ENCODE data around the gene PRSS21.

Gene PRSS21

GRCh38 chr16:2779978-2780898 lies 36.8 kb upstream of the PRSS21 start:
- DNase-seq: no peak

GRCh38 chr16:2782583-2783351 lies 34.3 kb upstream of the PRSS21 start:
- no peak for DNase-seq

GRCh38 chr16:2783581-2784357 lies 33.3 kb upstream of the PRSS21 start:
- no peak for DNase-seq

GRCh38 chr16:2784358-2785100 lies 32.5 kb upstream of the PRSS21 start:
- DNase-seq: no peak

- DNase-seq: no peak
Measured at GRCh38 chr16:2785101-2785991, 31.7 kb upstream of the PRSS21 start.

- no peak for DNase-seq
Measured at GRCh38 chr16:2786061-2786825, 30.8 kb upstream of the PRSS21 start.

- no peak for DNase-seq
Measured at GRCh38 chr16:2786826-2787151, 30.2 kb upstream of the PRSS21 start.

- DNase-seq: no peak
Measured at GRCh38 chr16:2787406-2787805, 29.6 kb upstream of the PRSS21 start, which contains the start of gene PRSS33. Gene PRSS33 (minus strand): TSS chr16:2787560. CDS start chr16:2786547, 1,013 bp downstream.

- no peak for DNase-seq
Measured at GRCh38 chr16:2787961-2788360, 29.1 kb upstream of the PRSS21 start.

- no peak for DNase-seq
Measured at GRCh38 chr16:2790631-2791030, 26.4 kb upstream of the PRSS21 start.

GRCh38 chr16:2791174-2791573 lies 25.9 kb upstream of the PRSS21 start:
- DNase-seq: no peak

- no peak for DNase-seq
Measured at GRCh38 chr16:2792940-2793339, 24.1 kb upstream of the PRSS21 start.

- no peak for DNase-seq
Measured at GRCh38 chr16:2795395-2796143, 21.5 kb upstream of the PRSS21 start.

GRCh38 chr16:2798723-2799204 lies 18.3 kb upstream of the PRSS21 start:
- DNase-seq: no peak

- DNase-seq: no peak
Measured at GRCh38 chr16:2799205-2799858, 17.7 kb upstream of the PRSS21 start.

GRCh38 chr16:2799859-2800226 lies 17.2 kb upstream of the PRSS21 start:
- DNase-seq: no peak

GRCh38 chr16:2803545-2804195 lies 13.4 kb upstream of the PRSS21 start:
- no peak for DNase-seq

- no peak for DNase-seq
Measured at GRCh38 chr16:2804728-2805127, 12.3 kb upstream of the PRSS21 start.

- DNase-seq: no peak
Measured at GRCh38 chr16:2806286-2806685, 10.8 kb upstream of the PRSS21 start.

Data from fibroblast of upper back skin (primary cell).